Activated CD4-positive, alpha-beta T cell treated with anti-CD3 and anti-CD28 coated beads, Interleukin-2, amount 50 U/mL, for 1 hour (primary cell): Measurements from ENCODE around the gene LRRC2.

Source experiments
- DNase-seq: peaks from one replicate; pipeline ENCODE4 v3.0.0-alpha.2; 2020

LRRC2 gene

DNA sequence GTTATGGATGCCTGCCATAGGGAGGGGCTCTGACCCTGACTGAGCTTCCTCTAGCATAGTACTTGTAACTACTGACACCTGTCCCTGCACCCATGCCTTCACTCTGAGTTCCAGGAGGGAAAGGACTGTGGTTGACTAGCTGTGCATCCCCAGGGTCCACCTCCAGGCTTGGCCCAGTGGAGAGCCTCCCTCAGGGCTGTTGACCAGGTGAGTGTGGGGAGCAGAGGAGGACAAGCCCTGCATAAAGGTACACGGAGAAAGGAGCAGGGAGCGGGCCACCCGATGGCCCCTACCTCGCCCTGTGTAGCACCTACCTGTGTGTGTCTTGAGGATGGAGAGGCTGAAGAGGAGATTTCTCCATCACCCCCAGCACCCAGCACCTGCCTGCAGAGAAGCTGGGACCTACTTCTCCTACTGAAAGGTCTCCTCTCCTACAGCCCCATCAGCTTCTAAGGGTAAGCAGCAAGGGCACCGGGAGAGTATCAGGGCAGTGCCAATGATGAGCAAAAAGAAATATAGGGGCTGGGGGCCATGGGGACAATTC is 94.7 kb downstream of the LRRC2 start:
- no peak for DNase-seq

DNA sequence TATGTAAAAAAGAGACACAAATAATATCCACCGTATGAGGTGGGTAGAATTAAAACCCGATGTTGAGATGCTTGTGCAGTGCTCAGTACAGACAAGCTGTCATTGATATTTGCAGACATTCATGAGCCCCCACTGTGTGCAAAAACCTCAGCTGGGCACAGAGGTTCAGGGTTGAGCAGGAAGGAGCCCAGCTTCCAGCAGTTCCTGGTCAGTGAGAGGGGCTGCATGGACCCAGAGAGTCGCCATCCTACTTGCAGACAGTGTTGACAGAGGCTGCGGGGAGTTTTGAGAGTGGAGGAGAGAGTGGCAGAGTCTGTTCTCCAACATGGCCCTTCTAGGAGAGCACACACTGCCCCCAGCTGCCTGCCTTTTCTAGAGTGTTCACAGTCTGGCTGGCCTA is 95.3 kb downstream of the LRRC2 start:
- DNase-seq = no peak

DNA sequence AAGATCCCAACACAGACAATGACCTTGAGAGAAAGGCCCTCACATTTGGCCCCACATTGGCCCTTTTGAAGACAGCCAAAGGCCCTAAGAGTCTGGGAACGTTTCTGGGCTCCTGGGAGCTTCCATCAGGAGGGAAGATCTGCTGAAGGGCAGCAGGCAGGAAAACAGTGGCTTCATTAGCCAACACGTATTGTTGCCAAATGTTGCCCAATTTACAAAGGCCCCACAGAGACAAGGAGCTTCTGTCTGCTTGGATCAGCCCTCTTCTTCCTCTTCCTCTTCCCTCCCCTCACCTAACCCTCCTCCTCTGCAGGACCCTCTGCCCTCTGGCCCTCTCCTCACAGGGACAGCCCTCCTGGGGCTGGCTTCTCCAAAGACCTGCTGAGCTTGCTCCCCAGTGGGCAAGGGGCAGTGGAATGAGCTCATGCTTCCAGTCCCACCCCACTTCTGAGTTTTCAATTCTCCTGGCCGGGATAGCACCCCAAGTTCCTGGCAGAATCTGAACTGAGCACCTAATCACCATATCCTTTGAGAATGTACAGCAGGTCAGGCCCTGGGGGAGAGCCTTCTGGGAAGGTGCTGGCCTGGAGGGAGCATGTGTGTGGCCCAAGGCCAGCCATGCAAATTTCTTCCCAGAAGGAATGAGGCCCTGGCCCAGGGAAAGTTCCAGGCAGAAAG is 96.3 kb downstream of the LRRC2 start:
- DNase-seq = no peak

DNA sequence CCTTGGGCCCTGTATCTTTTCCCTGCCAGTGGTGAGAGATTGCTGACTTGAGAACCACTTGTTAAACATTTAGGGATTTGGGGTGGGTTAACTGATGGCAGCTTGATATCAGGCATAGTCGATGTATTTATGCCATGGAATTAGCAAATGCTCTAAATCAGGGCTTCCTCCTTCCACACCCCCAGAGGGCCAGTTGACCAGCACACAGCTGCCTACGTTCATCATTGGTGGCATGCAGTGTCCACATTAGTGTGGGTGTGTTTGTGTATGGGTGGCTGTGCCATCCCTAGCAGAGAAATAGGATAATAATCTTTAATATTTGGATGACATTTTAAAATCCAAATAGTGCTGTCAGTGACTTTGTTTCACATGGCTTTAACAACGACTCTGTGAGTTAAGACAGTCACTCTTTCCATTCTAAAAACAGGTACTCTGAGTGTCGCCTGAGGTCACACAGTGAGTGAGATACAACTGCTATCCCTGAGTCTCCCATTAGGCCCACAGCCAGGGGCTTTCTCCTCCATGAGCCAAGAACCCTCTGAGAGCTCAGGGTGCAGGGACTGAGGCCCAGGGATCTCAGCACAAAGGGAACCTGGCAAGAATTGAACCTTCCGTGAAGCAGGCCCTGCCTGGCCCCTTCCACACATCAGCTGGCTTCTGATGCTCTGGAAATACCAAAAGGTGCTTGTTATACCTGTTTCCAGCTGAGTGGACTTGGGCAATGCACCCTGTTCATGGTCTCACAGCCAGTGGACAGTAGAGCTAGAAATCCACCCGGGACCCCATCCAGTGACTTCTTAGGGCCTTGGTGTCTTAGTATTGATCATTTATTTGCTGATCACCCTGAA is 97.1 kb downstream of the LRRC2 start:
- DNase-seq = no peak

DNA sequence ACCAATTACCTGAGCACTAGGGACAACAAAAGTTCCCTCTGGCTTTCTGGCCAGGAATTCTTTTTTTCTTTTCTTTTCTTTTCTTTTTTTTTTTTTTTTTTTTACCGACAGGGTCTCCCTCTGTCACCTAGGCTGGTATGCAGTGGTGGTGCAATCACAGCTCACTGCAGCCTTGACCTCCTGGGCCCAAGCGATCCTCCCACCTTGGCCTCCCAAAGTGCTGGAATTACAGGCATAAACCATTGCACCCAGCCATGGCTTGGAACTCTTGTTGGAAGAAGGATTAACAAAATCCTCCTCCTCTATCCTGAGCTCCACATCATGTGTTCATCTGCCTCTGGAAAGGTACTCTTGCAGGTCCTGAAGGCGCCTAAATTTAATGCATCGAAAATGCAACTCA is 98.5 kb downstream of the LRRC2 start:
- DNase-seq = no peak

DNA sequence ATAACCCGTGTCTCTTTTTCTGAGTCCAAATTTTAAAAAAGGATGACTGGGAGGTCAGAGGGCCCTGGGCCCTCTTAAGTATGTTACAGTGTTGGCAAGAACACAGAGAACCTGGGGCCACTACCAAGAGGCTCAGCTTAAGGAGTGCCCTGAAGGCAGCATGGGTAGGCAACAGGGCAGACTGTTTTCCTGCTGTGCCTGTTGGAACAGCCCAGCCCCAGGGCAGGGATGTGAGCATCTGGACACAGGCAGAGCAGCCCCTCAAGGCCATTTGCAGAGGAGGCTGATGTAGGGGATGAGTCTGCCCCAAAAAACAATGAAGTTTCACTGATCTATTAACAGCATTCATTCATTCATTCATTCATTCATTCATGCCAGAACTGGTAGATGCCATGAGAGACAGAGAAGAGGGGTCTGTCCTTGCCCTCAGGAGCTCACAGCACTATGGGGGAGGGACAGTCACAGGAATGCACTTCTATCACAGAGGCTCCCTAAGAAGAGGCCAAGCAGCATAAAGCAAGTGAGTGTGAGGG is 99.2 kb downstream of the LRRC2 start:
- no peak for DNase-seq

DNA sequence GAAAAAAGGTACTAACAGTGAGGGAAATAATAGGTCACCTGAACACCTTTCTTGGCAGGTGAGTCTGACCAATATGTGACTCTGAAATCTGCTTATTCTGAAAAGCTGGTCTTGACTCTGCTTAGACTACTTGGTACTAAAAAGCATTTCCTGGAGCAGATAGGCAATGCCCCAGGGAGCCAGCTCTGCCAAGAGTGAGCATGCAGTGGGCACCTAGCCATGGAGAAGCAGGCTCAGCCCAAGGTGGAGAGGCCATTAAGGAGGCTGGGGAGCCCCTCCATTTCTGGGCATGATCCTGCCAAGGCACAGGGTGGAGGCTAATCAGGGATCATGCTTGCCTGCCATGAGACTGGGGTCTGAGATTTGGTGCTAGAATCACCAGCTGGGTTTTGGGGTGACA is 99.8 kb downstream of the LRRC2 start:
- DNase-seq = no peak
